ENCODE measurements around the gene JPH3. TPM values are rescaled to one million over a fixed set of nuclear protein-coding genes. Genes with fewer than 3 reads are reported as not detected.

JPH3 gene
- total RNA-seq, 4 donors from 2014 or later, result 0.72 to 4.4 (median 1.1) TPM

DNA sequence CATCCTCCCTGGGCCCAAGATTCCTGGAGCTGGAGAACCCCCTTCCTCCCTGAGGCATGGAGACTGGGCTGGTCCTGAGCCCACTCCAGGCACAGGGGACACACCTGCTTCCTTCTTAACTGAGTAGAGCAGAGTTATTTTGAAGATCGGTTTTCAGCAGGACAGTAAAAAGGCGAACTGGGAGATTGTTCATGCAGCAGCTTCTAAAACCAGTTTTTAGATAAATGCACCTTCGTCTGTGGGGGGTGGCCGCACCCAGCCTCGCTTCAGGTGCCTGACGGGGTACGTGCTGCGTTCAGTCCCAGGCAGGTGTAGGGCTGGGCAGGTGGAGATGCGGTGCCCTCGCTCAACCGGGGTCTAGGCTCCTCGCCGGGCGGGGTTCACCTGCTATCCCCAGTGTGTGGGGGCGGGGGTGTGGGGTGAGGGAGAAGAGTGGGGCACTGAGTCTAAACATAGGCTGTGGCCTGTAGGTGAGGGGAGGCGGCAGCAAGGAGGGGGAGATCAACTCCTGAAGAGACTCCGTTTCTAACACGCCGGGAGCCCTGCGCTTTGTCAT, 69.5 kb downstream of the JPH3 start:
- no peaks in the 10 kb centered on the region for H3K4me1 ChIP-seq
- WGBS, 2 donors (ENCODE audit: low coverage in 1 of 2), result 60% methylated on average over 7 of the region's 20 CpGs; no CpG with 5 or more reads in 1 of the 2 donors
- no peaks in the 10 kb centered on the region for H3K9me3 ChIP-seq
- H3K4me3 ChIP-seq, result no peak overlapping the region
- no peak for TF ChIP-seq EP300 (IDR thresholded peaks at IDR 0.05)
- TF ChIP-seq POLR2A (IDR thresholded peaks at IDR 0.05), result no peak
- H3K27me3 ChIP-seq, result peaks cover 45% of the 10 kb centered on the region
- no peak overlapping the region for H3K27ac ChIP-seq
- no peak for ATAC-seq
- no peaks in the 10 kb centered on the region for H3K36me3 ChIP-seq

DNA sequence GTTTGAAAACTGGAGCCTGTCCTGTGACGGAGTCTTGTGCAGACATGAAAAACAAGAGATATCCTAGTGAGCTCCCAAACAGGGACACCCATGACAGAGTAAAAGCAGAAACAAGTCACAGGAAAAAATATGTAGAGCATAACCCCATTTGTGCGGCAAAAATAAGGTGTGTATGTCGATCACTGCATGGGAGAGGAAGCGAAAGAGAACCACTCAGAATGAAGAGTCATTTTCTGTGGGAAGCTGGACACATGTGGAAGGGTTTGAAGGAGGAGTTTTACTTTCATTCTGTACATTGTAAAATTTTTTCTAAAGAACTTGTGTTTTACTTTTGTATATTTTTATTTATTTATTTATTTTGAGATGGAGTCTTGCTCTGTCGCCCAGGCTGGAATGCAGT, 72.1 kb downstream of the JPH3 start:
- TF ChIP-seq POLR2A (IDR thresholded peaks at IDR 0.05) (no peak), EP300 (IDR thresholded peaks at IDR 0.05) (no peak), POLR2AphosphoS5 (IDR thresholded peaks at IDR 0.05) (no peak)
- TF ChIP-seq, protein P1, sequence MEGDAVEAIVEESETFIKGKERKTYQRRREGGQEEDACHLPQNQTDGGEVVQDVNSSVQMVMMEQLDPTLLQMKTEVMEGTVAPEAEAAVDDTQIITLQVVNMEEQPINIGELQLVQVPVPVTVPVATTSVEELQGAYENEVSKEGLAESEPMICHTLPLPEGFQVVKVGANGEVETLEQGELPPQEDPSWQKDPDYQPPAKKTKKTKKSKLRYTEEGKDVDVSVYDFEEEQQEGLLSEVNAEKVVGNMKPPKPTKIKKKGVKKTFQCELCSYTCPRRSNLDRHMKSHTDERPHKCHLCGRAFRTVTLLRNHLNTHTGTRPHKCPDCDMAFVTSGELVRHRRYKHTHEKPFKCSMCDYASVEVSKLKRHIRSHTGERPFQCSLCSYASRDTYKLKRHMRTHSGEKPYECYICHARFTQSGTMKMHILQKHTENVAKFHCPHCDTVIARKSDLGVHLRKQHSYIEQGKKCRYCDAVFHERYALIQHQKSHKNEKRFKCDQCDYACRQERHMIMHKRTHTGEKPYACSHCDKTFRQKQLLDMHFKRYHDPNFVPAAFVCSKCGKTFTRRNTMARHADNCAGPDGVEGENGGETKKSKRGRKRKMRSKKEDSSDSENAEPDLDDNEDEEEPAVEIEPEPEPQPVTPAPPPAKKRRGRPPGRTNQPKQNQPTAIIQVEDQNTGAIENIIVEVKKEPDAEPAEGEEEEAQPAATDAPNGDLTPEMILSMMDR (IDR thresholded peaks at IDR 0.05), result no peak
- Histone ChIP-seq H3K27me3 (peaks cover 29% of the 10 kb centered on the region), H3K9me3 (no peaks in the 10 kb centered on the region), H3K4me3 (no peak overlapping the region), H3K27ac (no peak overlapping the region), H3K36me3 (no peaks in the 10 kb centered on the region), H3K4me1 (no peaks in the 10 kb centered on the region)
- 82 to 100% methylated on average over 4 to 5 of the region's 5 CpGs for WGBS, 2 donors (ENCODE audit: low coverage in 1 of 2)
- no peak for ATAC-seq

DNA sequence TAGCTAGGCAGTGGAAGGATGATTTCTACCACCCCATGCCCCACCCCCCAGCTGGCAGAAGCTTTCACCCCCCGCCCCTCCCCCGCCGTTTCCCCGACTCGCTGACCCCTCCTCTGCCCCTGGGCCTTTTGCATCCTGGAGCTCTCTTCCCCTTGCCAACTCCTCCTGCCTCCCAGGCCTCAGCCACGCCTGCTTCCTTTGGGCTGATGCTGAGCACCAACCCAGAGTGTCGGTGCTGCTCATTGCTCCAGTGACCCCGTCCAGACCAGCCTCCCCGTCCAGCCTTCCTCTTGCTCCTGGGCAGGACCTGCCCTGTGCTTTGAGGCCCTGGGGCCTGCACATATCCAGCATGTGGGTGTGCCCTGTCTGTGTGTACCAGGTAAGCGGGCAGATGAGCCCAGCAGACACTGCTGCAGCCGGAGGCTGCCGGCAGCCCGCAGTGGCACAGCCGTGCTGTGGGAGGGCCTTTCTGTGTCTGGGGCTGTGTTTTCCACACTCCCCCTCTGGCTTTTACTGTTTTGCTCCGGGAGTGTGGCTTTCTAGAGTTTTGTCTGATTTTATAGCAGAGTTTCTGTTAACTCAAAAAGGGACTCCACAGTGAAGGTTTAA, 72.9 kb downstream of the JPH3 start:
- no peak overlapping the region for H3K4me3 ChIP-seq
- peaks cover 24% of the 10 kb centered on the region for H3K27me3 ChIP-seq
- H3K36me3 ChIP-seq, result no peaks in the 10 kb centered on the region
- no peaks in the 10 kb centered on the region for H3K9me3 ChIP-seq
- ATAC-seq, result no peak
- H3K4me1 ChIP-seq, result no peaks in the 10 kb centered on the region
- H3K27ac ChIP-seq, result no peak overlapping the region
- 25 to 63% methylated on average over 2 to 7 of the region's 15 CpGs for WGBS, 2 donors (ENCODE audit: low coverage in 1 of 2)
- TF ChIP-seq EP300 (IDR thresholded peaks at IDR 0.05) (no peak), POLR2A (IDR thresholded peaks at IDR 0.05) (no peak), POLR2AphosphoS5 (IDR thresholded peaks at IDR 0.05) (no peak)
- TF ChIP-seq, protein P1 (IDR thresholded peaks at IDR 0.05), result no peak

DNA sequence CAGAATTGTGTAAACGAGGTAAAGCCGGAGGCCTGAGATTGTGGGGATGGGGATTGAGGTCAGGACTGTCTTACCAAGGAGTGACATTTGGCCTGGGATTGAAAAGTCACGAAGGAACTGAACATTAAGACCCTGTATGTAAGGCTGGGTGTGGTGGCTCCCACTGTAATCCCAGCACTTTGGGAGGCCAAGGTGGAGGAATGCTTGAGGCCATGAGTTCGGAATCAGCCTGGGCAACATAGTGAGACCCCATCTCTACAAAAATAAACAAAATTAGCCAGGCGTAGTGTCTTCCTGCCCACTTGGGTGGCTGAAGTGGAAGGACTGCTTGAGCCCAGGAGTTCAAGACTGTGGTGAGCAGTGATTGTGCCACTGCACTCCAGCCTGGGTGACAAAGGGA, 75.5 kb downstream of the JPH3 start:
- TF ChIP-seq, protein P1 (IDR thresholded peaks at IDR 0.05), result no peak
- TF ChIP-seq POLR2AphosphoS5 (IDR thresholded peaks at IDR 0.05) (no peak), POLR2A (IDR thresholded peaks at IDR 0.05) (no peak), EP300 (IDR thresholded peaks at IDR 0.05) (no peak)
- ATAC-seq, result no peak
- Histone ChIP-seq H3K36me3 (no peaks in the 10 kb centered on the region), H3K27me3 (peaks cover 26% of the 10 kb centered on the region), H3K9me3 (no peaks in the 10 kb centered on the region), H3K27ac (no peak overlapping the region), H3K4me3 (no peak overlapping the region), H3K4me1 (no peaks in the 10 kb centered on the region)
- WGBS, 2 donors (ENCODE audit: low coverage in 1 of 2), result 81 to 83% methylated on average over 4 to 5 of the region's 5 CpGs

DNA sequence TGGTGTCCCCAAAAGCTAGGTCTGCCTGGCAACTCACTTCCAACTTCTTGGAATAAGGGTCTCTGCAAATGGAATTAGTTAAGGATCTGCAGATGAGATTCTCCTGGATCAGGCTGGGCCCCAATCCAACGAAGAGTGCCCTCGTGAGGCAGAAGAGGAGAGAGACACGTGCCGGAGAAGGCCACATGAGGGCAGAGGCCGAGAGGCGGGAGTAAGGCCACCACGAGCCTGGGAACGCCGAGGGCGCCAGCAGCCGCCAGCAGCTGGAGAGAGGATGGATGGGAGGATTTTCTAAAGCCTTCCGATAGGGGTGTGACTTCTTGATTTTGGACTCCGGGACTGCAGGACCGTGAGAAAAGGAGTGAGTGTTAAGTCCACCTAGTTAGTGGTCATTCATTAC, 76.3 kb downstream of the JPH3 start:
- H3K27me3 ChIP-seq, result peaks cover 32% of the 10 kb centered on the region
- ATAC-seq, result no peak
- 0 to 30% methylated on average over 1 to 4 of the region's 14 CpGs for WGBS, 2 donors (ENCODE audit: low coverage in 1 of 2)
- H3K4me3 ChIP-seq, result no peak overlapping the region
- no peaks in the 10 kb centered on the region for H3K9me3 ChIP-seq
- no peak overlapping the region for H3K27ac ChIP-seq
- TF ChIP-seq POLR2AphosphoS5 (IDR thresholded peaks at IDR 0.05) (no peak), EP300 (IDR thresholded peaks at IDR 0.05) (no peak), POLR2A (IDR thresholded peaks at IDR 0.05) (no peak)
- TF ChIP-seq, protein P1 (IDR thresholded peaks at IDR 0.05), result no peak
- H3K36me3 ChIP-seq, result no peaks in the 10 kb centered on the region
- no peaks in the 10 kb centered on the region for H3K4me1 ChIP-seq

Measured in gastroesophageal sphincter (tissue), 4 donors.